ENCODE results near the gene CHRNB4. TPM values are rescaled to one million over a fixed set of nuclear protein-coding genes. Genes with fewer than 3 reads are reported as not detected.

The CHRNB4 gene
- total and polyA plus RNA-seq, 2 donors (not counting 3 experiments of a cell fraction or from before 2014, with no cell fraction given) = 0.08 TPM; not detected in 1

DNA sequence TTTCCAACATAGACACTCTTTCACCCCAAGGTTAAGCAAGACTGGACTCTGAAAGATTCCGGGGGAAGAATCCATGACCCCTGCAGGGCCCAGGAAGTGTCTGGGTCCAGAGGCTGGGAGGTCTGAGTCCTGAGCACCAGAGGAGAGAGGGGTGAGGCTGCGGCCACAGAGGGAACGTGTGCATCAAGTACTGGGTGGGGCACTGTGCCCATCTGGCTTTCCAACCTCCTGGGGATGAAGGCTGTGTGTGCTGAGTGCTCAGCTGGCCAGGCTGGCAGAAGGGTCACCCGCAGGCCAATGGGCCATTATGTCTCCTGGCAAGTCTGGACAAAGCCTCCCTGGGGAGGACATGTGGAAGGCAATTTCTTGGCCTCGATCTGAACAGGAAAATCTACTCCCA lies 23.5 kb downstream of the CHRNB4 start:
- H3K4me1 ChIP-seq (ENCODE audit: control insufficient read depth, extremely low read depth, insufficient read depth, low read length) = no peaks in the 10 kb centered on the region
- H3K4me3 ChIP-seq (replicated peaks in 1 of 3; ENCODE audit: insufficient read depth in 1 of 3, low read depth in 1 of 3, low read length in 3 of 3) = no peak overlapping the region
- H3K27me3 ChIP-seq (ENCODE audit: control insufficient read depth in 2 of 2, insufficient read depth in 2 of 2, low read length in 2 of 2) = peaks cover 30 to 39% of the 10 kb centered on the region in 2 experiments
- CTCF ChIA-PET = interaction anchor here (0.7 to 4.0 kb wide), 2 partner anchors 92 to 134 kb away, joined by 10 to 23 read pairs; no protein-coding TSS in a partner anchor
- no peaks in the 10 kb centered on the region for H3K79me2 ChIP-seq (ENCODE audit: control insufficient read depth, insufficient read depth, low read length)
- dilution Hi-C loops (cut with MboI; ENCODE audit: extremely low pct_ligation_motif_present, low sequenced_read_pairs) (no loop called here), intact Hi-C loops (cut with micrococcal nuclease) (loop anchor here (5.0 kb wide), 1 partner anchor 310 kb away; no protein-coding TSS in a partner anchor)
- no TSS peak for BruUV-seq (replicated peaks)
- no peak overlapping the region for H3K4me2 ChIP-seq (ENCODE audit: insufficient read depth, low read length)
- H3K27ac ChIP-seq (ENCODE audit: insufficient read depth, low read depth, low read length) = no peak overlapping the region
- DNase-seq (ENCODE audit: low read depth, low spot score) (no peak), FAIRE-seq (no peak)
- H3K9ac ChIP-seq (replicated peaks; ENCODE audit: extremely low read depth, insufficient read depth, low read length) = no peak overlapping the region
- H3K9me3 ChIP-seq (replicated peaks; ENCODE audit: control insufficient read depth, insufficient read depth, low read length) = no peaks in the 10 kb centered on the region
- no peaks in the 10 kb centered on the region for H4K20me1 ChIP-seq (replicated peaks; ENCODE audit: control insufficient read depth, extremely low read depth, insufficient read depth, low read length)
- no peak overlapping the region for H2AFZ ChIP-seq (ENCODE audit: low read depth, low read length)
- no peaks in the 10 kb centered on the region for H3K9me1 ChIP-seq (replicated peaks; ENCODE audit: control insufficient read depth, extremely low read depth, insufficient read depth, low read length)
- TF ChIP-seq EZH2 (IDR thresholded peaks at IDR 0.05; ENCODE audit: borderline replicate concordance, low read depth, low read length, severe bottlenecking) (no peak), MYC (IDR thresholded peaks at IDR 0.05; ENCODE audit: low read depth, low read length) (no peak), JUN (IDR thresholded peaks at IDR 0.05; ENCODE audit: borderline replicate concordance, insufficient read depth, insufficient read length, low read depth) (no peak), GATA2 (IDR thresholded peaks at IDR 0.05; ENCODE audit: insufficient read depth, insufficient read length, low read depth, low read length) (no peak), FOS (IDR thresholded peaks at IDR 0.05; ENCODE audit: borderline replicate concordance, insufficient read depth, low read length) (no peak), POLR2A (IDR thresholded peaks at IDR 0.05; ENCODE audit: low read depth, low read length) (no peak), POLR2AphosphoS5 (IDR thresholded peaks at IDR 0.05; ENCODE audit: insufficient read depth, low read depth, low read length) (no peak)
- TF ChIP-seq, protein P1, sequence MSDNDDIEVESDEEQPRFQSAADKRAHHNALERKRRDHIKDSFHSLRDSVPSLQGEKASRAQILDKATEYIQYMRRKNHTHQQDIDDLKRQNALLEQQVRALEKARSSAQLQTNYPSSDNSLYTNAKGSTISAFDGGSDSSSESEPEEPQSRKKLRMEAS (IDR thresholded peaks at IDR 0.05; ENCODE audit: insufficient read depth, insufficient read length) = no peak
- TF ChIP-seq, protein P2, sequence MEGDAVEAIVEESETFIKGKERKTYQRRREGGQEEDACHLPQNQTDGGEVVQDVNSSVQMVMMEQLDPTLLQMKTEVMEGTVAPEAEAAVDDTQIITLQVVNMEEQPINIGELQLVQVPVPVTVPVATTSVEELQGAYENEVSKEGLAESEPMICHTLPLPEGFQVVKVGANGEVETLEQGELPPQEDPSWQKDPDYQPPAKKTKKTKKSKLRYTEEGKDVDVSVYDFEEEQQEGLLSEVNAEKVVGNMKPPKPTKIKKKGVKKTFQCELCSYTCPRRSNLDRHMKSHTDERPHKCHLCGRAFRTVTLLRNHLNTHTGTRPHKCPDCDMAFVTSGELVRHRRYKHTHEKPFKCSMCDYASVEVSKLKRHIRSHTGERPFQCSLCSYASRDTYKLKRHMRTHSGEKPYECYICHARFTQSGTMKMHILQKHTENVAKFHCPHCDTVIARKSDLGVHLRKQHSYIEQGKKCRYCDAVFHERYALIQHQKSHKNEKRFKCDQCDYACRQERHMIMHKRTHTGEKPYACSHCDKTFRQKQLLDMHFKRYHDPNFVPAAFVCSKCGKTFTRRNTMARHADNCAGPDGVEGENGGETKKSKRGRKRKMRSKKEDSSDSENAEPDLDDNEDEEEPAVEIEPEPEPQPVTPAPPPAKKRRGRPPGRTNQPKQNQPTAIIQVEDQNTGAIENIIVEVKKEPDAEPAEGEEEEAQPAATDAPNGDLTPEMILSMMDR (IDR thresholded peaks at IDR 0.05; ENCODE audit: extremely low read depth in 1 of 2, insufficient read depth in 1 of 2, low read depth in 1 of 2, low read length in 2 of 2) = no peak
- POLR2A ChIA-PET = no interaction called here
- H3K36me3 ChIP-seq (ENCODE audit: control insufficient read depth in 2 of 2, extremely low read depth in 1 of 2, insufficient read depth in 2 of 2, low read length in 2 of 2) = no peaks in the 10 kb centered on the region

Data from endothelial cell of umbilical vein (primary cell).